Spleen (tissue), 11 donors: ENCODE measurements around the gene DGKH. TPM values are rescaled to one million over a fixed set of nuclear protein-coding genes. Genes with fewer than 3 reads are reported as not detected.

Experiments
- DNase-seq: peaks from one replicate; pipeline ENCODE4 v3.0.0-alpha.2; 2020
- H3K27ac ChIP-seq, 8 donors: fragments of 200-600 bp; sonication (generic) in 7 of 8; 1 replicate in 4 of 8; 2 replicates in 4 of 8; pipeline versions ENCODE4 v1.5.0 to v1.8.0; 2016 to 2021; ENCODE audit warnings: inconsistent platforms in 4 of 8, mild to moderate bottlenecking in 4 of 8, moderate library complexity in 1 of 8
- H3K27me3 ChIP-seq, 7 donors: fragments of 200-600 bp; sonication (generic) in 6 of 7; replicated peaks in 1 of 7; 1 replicate in 4 of 7; 2 replicates in 3 of 7; pipeline versions ENCODE4 v1.5.0 to v1.8.0; 2016 to 2021; ENCODE audit warnings: inconsistent platforms in 3 of 7, mild to moderate bottlenecking in 1 of 7
- H3K36me3 ChIP-seq, 6 donors: fragments of 200-600 bp; sonication (generic) in 5 of 6; 1 replicate in 4 of 6; 2 replicates in 2 of 6; pipeline versions ENCODE4 v1.5.0 to v1.8.0; 2016 to 2021; ENCODE audit warnings: inconsistent platforms in 2 of 6
- H3K4me1 ChIP-seq, 6 donors: fragments of 200-600 bp; sonication (generic) in 5 of 6; 1 replicate in 3 of 6; 2 replicates in 3 of 6; pipeline versions ENCODE4 v1.5.0 to v1.8.0; 2016 to 2021; ENCODE audit warnings: inconsistent platforms in 3 of 6
- H3K4me3 ChIP-seq, 8 donors: fragments of 200-600 bp; sonication (generic) in 7 of 8; 1 replicate in 4 of 8; 2 replicates in 4 of 8; pipeline versions ENCODE4 v1.5.0 to v1.8.0; 2016 to 2021; ENCODE audit warnings: inconsistent platforms in 4 of 8, mild to moderate bottlenecking in 4 of 8, moderate library complexity in 2 of 8
- H3K9me3 ChIP-seq, 8 donors: fragments of 200-600 bp; sonication (generic) in 7 of 8; 1 replicate in 4 of 8; 2 replicates in 4 of 8; pipeline versions ENCODE4 v1.5.0 to v1.8.0; 2016 to 2021; ENCODE audit warnings: inconsistent platforms in 4 of 8
- POLR2A ChIP-seq, 3 donors: fragments of 450-650 bp; IDR thresholded peaks; one replicate each; pipeline ENCODE4 v1.5.1; 2017; ENCODE audit warnings: antibody characterized with exemption in 3 of 3, mild to moderate bottlenecking in 1 of 3
- POLR2AphosphoS5 ChIP-seq, 3 donors: sonication (generic); formaldehyde crosslinking; IDR thresholded peaks; one replicate each; pipeline ENCODE4 v1.5.1; 2017; ENCODE audit warnings: antibody characterized with exemption in 3 of 3
- WGBS, 5 donors: extraction: QIAGEN DNeasy Blood & Tissue Kit in 3 of 5; methylation state at CpG; one replicate each; pipeline versions ENCODE4 v1.1.5 to v1.1.7; 2013 to 2018; 5-methylcytosine and 5-hydroxymethylcytosine counted together
- intact Hi-C: fragments of 100-400 bp; cut with DNase I; formaldehyde crosslinking; loops from one replicate; pipeline ENCODE4 v1.15.0; 2023; ENCODE audit warnings: low total_unique reads
- polyA plus RNA-seq, 3 donors: library from polyadenylated mRNA; stranded (reverse); fragments of 200-250 nt; gene quantifications; one replicate each; pipeline ENCODE4 v1.2.1, GENCODE V29; 2013
- total RNA-seq, 7 donors: library from RNA; depleted of rRNA in 3 of 7; stranded (reverse); fragments of >200 nt in 3 of 7; fragmentation: NEBNext Ultra II Directional in 4 of 7; extraction: Animal tissue kit (Norgen Biotek cat#: 25700) in 4 of 7; gene quantifications; one replicate each; pipeline versions ENCODE4 v1.1.0 to v1.2.1, GENCODE V29; 2016 to 2021
- TF ChIP-seq, protein P1 (sequence below), 11 experiments: fragments of 200-600 bp in 7 of 11; fragments of 450-650 bp in 4 of 11; sonication (generic) in 4 of 11; IDR thresholded peaks in 8 of 11; conservative IDR thresholded peaks in 3 of 11; 1 replicate in 7 of 11; 2 replicates in 4 of 11; pipeline versions ENCODE4 v1.4.0 to v1.8.0; 2016 to 2021; ENCODE audit warnings: antibody characterized with exemption in 11 of 11, inconsistent platforms in 4 of 11, mild to moderate bottlenecking in 1 of 11
- donor health status: healthy with polysubstance abuse.
- donor health status: DM: no; HTN: no; CAD: no; lungs with moderate emphysema.
- donor health status: DM: no; HTN: no; CAD: no.
- donor health status: Bipolar disorder and iron deficiency.
- donor health status: healthy.
- donor health status: DM: no; HTN: no; CAD: no.
- donor health status: DM: yes; HTN: yes; CAD: no.

The DGKH gene
- total and polyA plus RNA-seq, 10 donors = 0.52 to 15.3 (median 10.8) TPM

DNA sequence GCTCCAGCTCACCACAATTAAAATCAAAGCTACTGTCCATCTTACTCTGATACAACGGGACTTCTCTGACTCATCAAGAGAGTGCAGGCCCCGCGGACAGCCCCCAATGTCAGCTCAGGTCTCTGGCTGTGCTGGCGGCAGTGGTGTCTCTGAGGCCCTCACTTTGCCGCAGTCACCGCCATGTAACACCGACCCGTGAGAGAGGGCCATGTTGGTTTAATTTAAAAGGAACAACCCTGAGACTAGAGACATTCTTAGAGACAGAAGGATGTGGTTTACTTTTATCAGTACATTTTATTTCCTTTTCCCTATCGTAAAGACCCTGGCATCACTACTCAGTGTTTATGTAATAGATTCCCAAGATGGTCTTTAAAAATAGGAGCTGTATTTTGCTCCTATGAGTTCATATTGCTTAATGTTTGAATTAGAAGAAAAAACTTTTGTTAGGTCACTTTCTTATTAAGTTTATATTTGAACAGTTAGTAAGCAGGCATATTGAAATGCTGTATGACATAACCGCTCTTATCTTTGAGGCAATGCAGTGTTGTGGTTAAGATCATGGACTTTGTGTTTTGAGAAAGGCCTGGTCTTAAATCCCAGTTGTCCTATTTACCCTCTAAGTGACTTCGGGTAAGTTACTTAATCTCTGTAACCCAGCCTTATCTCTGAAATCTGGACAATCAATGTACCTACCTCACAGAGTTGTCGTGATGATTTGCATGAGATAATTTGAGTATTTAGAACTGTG, 23.4 kb downstream of the DGKH start:
- DNase-seq = no peak
- H3K4me3 ChIP-seq = no peak overlapping the region
- TF ChIP-seq POLR2A (IDR thresholded peaks at IDR 0.05) (no peak), POLR2AphosphoS5 (IDR thresholded peaks at IDR 0.05) (no peak)
- TF ChIP-seq, protein P1, sequence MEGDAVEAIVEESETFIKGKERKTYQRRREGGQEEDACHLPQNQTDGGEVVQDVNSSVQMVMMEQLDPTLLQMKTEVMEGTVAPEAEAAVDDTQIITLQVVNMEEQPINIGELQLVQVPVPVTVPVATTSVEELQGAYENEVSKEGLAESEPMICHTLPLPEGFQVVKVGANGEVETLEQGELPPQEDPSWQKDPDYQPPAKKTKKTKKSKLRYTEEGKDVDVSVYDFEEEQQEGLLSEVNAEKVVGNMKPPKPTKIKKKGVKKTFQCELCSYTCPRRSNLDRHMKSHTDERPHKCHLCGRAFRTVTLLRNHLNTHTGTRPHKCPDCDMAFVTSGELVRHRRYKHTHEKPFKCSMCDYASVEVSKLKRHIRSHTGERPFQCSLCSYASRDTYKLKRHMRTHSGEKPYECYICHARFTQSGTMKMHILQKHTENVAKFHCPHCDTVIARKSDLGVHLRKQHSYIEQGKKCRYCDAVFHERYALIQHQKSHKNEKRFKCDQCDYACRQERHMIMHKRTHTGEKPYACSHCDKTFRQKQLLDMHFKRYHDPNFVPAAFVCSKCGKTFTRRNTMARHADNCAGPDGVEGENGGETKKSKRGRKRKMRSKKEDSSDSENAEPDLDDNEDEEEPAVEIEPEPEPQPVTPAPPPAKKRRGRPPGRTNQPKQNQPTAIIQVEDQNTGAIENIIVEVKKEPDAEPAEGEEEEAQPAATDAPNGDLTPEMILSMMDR (IDR thresholded peaks at IDR 0.05 in 8 of 11, conservative IDR thresholded peaks at IDR 0.05 in 3 of 11) = no peak
- no peaks in the 10 kb centered on the region for H3K4me1 ChIP-seq
- no peaks in the 10 kb centered on the region for H3K27me3 ChIP-seq
- no peaks in the 10 kb centered on the region for H3K9me3 ChIP-seq
- H3K27ac ChIP-seq = no peak overlapping the region
- intact Hi-C loops = no loop called here
- H3K36me3 ChIP-seq = peaks cover 0 to 4% (median 0%) of the 10 kb centered on the region in 6 donors
- 69 to 82% (median 79%) methylated on average over 12 of the region's 12 CpGs for WGBS, 5 donors

- Histone ChIP-seq H3K36me3 (peaks cover 0 to 4% (median 0%) of the 10 kb centered on the region in 6 donors), H3K27me3 (no peaks in the 10 kb centered on the region), H3K27ac (no peak overlapping the region), H3K4me3 (no peak overlapping the region), H3K9me3 (no peaks in the 10 kb centered on the region), H3K4me1 (no peaks in the 10 kb centered on the region)
- intact Hi-C loops = no loop called here
- TF ChIP-seq POLR2A (IDR thresholded peaks at IDR 0.05) (no peak), POLR2AphosphoS5 (IDR thresholded peaks at IDR 0.05) (no peak)
- TF ChIP-seq, protein P1 (IDR thresholded peaks at IDR 0.05 in 8 of 11, conservative IDR thresholded peaks at IDR 0.05 in 3 of 11) = no peak
- 77 to 93% (median 84%) methylated on average over 3 of the region's 3 CpGs for WGBS, 5 donors
- no peak for DNase-seq
Observed at GRCh38 chr13:42073683-42074082, 25.2 kb downstream of the DGKH start.

DNA sequence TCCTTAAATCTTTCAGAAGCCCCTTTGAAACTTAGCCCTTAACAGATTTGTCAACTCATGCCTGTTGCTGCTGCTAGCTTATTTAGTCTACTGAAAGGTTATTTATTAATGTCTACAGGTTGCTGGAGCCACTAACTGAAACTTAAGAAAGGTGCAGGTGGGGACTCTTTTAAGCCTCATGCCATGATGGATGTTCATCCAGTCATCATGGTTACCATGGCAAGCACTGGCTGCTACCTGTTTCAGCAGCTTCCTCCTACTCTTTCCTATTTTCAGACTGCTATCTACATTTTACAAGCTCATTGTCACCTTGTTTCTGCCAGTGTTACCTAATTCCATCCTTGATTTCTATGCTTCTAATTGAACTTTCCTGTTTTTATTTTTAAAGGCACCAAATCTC, 27.1 kb downstream of the DGKH start:
- Histone ChIP-seq H3K36me3 (peaks cover 0 to 4% (median 0%) of the 10 kb centered on the region in 6 donors), H3K27me3 (no peaks in the 10 kb centered on the region), H3K4me3 (no peak overlapping the region), H3K27ac (no peak overlapping the region), H3K4me1 (no peaks in the 10 kb centered on the region), H3K9me3 (no peaks in the 10 kb centered on the region)
- intact Hi-C loops = no loop called here
- no peak for DNase-seq
- TF ChIP-seq POLR2AphosphoS5 (IDR thresholded peaks at IDR 0.05) (no peak), POLR2A (IDR thresholded peaks at IDR 0.05) (no peak)
- TF ChIP-seq, protein P1 (IDR thresholded peaks at IDR 0.05 in 8 of 11, conservative IDR thresholded peaks at IDR 0.05 in 3 of 11) = no peak

GRCh38 chr13:42076309-42076713, 27.9 kb downstream of the DGKH start:
- peaks cover 0 to 4% (median 0%) of the 10 kb centered on the region in 6 donors for H3K36me3 ChIP-seq

More at GRCh38 chr13:42076309-42076713, 27.9 kb downstream of the DGKH start:
- TF ChIP-seq POLR2A (IDR thresholded peaks at IDR 0.05) = no peak
- TF ChIP-seq POLR2AphosphoS5 (IDR thresholded peaks at IDR 0.05) = no peak
- TF ChIP-seq, protein P1 (IDR thresholded peaks at IDR 0.05 in 8 of 11, conservative IDR thresholded peaks at IDR 0.05 in 3 of 11) = no peak
- H3K4me1 ChIP-seq = no peaks in the 10 kb centered on the region
- no peak overlapping the region for H3K4me3 ChIP-seq
- intact Hi-C loops = no loop called here
- no peak for DNase-seq
- H3K9me3 ChIP-seq = no peaks in the 10 kb centered on the region
- 69 to 95% (median 84%) methylated on average over 3 of the region's 3 CpGs for WGBS, 5 donors
- H3K27me3 ChIP-seq = no peaks in the 10 kb centered on the region
- H3K27ac ChIP-seq = no peak overlapping the region
